Activated CD8-positive, alpha-beta T cell treated with anti-CD3 and anti-CD28 coated beads for 36 hours (primary cell): ENCODE measurements around the gene TTYH3. TPM values are rescaled to one million over a fixed set of nuclear protein-coding genes. Genes with fewer than 3 reads are reported as not detected.

Experiments
- ATAC-seq: fragments of 200-7000 bp; cut with Tn5 transposase; one replicate; pipeline ENCODE4 v1.10.0; 2021; ENCODE audit warnings: mild to moderate bottlenecking, moderate library complexity
- CTCF ChIA-PET: fragments of 350-600 bp; sonication (Branson Sonifier 250); formaldehyde crosslinking; loops from one replicate; lab custom pipeline; 2021; ENCODE audit warnings: antibody characterized with exemption; lab: Charles Lee
- POLR2A ChIA-PET: fragments of 350-600 bp; sonication (Branson Sonifier 250); formaldehyde crosslinking; loops from one replicate; lab custom pipeline; 2021; ENCODE audit warnings: antibody characterized with exemption; lab: Charles Lee
- DNase-seq: peaks from one replicate; pipeline ENCODE4 v3.0.0-alpha.2; 2020
- H3K27ac Mint-ChIP-seq: one replicate; pipeline ENCODE4 v1.8.0; 2021; ENCODE audit warnings: mild to moderate bottlenecking, mixed read lengths
- H3K27me3 Mint-ChIP-seq: one replicate; pipeline ENCODE4 v1.8.0; 2021; ENCODE audit warnings: mixed read lengths
- H3K36me3 Mint-ChIP-seq: one replicate; pipeline ENCODE4 v1.8.0; 2021; ENCODE audit warnings: low read depth, mixed read lengths
- H3K4me1 Mint-ChIP-seq: one replicate; pipeline ENCODE4 v1.8.0; 2021; ENCODE audit warnings: low read depth, mixed read lengths
- H3K4me3 Mint-ChIP-seq: one replicate; pipeline ENCODE4 v1.8.0; 2021; ENCODE audit warnings: mild to moderate bottlenecking, moderate library complexity, mixed read lengths
- H3K9me3 Mint-ChIP-seq: one replicate; pipeline ENCODE4 v1.8.0; 2021; ENCODE audit warnings: mixed read lengths
- CTCF ChIP-seq: fragments of 200-600 bp; IDR thresholded peaks from one replicate; pipeline ENCODE4 v1.8.0; 2022; ENCODE audit warnings: antibody characterized with exemption, mild to moderate bottlenecking
- intact Hi-C: fragments of 100-400 bp; cut with micrococcal nuclease; formaldehyde crosslinking; loops from one replicate; pipeline ENCODE4 v1.10.0; 2022
- total RNA-seq, 2 experiments: library from RNA; stranded (reverse); gene quantifications; one replicate each; pipeline ENCODE4 v1.2.3, GENCODE V29; 2021

The TTYH3 gene
- total RNA-seq, 2 experiments from 2014 or later, result 30.3 to 32.3 TPM

DNA sequence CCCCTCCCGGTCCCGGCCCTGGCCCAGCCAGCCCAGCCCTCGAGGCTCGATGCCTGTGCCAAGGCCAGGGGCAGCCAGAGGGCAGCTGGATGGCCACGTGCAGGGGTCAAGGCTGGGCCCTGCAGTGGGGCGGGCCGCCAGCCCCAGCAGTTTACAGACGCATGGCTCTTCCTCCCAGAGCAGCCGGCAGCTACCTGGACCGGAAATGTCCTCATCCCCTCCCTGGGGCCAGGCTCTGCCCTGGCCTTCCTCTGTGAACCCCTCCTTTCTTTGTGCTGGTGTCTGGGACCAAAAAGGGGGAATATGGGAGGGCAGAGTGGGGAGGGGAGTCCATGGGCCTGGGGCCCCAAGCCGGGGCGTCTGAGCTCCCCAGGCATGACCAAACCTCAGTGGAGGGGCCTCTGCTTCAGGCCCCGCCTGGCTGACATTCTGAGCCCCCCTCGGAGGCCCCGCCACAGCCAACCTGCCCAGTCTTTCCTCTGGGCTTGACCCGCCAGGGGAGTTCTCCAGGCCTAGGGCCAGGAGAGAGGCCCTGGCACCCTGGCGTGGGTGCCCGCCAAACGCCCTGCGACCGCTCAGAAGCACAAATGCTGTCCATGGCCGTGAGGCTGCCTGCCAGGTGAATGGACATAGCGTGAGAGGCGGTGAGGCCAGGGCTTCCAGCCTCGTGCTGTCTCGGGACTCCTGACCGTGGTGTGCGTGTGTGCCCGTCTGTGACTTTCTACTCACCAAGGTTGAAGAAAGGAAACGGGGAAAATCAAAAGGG, 31.5 kb downstream of the TTYH3 start:
- Mint-ChIP-seq H3K27me3 (peaks cover 3% of the 10 kb centered on the region), H3K9me3 (no peaks in the 10 kb centered on the region), H3K27ac (no peak overlapping the region), H3K4me3 (no peak overlapping the region), H3K4me1 (peaks cover 2% of the 10 kb centered on the region), H3K36me3 (no peaks in the 10 kb centered on the region)
- DNase-seq (no peak), ATAC-seq (no peak)
- ChIA-PET POLR2A (no interaction called here), CTCF (no interaction called here)
- no peak for TF ChIP-seq CTCF
- intact Hi-C loops, result no loop called here

DNA sequence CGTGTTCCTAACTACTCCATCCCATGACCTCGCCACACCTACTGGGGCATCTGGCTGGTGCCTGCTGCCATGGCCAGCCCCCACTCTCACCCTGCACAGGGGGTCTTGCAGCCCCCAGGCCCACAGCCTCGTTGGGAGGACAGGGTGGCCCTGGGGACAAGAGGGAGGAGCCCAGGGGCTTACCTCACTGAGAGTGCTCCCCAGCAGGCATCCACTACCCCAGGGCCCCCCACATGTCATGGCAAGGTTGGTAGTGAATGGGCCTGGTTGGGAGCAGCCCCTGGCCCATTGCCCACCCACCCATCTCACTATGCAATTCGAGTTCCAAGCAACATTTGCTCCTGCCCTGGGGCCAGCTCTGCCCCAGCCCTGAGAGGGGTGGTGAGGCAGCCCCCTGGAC, 32.2 kb downstream of the TTYH3 start:
- no peak for TF ChIP-seq CTCF
- ATAC-seq, result no peak
- Mint-ChIP-seq H3K4me3 (no peak overlapping the region), H3K36me3 (no peaks in the 10 kb centered on the region), H3K27ac (no peak overlapping the region), H3K9me3 (no peaks in the 10 kb centered on the region), H3K27me3 (peaks cover 3% of the 10 kb centered on the region), H3K4me1 (peaks cover 2% of the 10 kb centered on the region)
- ChIA-PET POLR2A (no interaction called here), CTCF (interaction anchor here (11.9 kb wide), 1 partner anchor 49 kb away, joined by 249 read pairs; no protein-coding TSS in a partner anchor)
- intact Hi-C loops, result no loop called here
- no peak for DNase-seq

DNA sequence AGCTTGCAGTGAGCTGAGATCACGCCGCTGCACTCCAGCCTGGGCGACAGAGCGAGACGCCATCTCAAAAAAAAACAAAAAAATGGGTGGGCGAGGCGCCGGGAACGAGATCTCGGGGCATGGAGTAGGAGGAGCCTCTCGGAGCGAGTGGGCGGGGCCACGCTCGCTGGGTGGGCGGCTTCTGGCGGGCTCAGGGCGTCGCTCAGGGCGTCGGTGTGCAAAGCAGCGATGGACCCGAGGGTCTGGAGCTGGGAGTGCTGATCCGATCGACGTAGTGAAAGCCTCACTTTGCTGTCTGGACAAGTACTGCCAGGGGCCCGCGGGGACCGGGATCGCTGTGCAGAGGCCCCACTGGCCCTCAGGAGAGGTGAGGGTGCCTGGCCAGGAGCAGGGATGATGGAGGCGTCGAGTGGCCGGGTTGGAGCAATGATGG, 33.6 kb downstream of the TTYH3 start:
- Mint-ChIP-seq H3K9me3 (no peaks in the 10 kb centered on the region), H3K27me3 (peaks cover 11% of the 10 kb centered on the region), H3K27ac (no peak overlapping the region), H3K4me3 (no peak overlapping the region), H3K4me1 (peaks cover 2% of the 10 kb centered on the region), H3K36me3 (no peaks in the 10 kb centered on the region)
- DNase-seq, result peak; percentile 22
- ATAC-seq, result no peak
- POLR2A ChIA-PET, result no interaction called here
- no peak for TF ChIP-seq CTCF
- CTCF ChIA-PET, result interaction anchor here (11.9 kb wide), 1 partner anchor 47 kb away, joined by 249 read pairs; no protein-coding TSS in a partner anchor
- intact Hi-C loops, result no loop called here

DNA sequence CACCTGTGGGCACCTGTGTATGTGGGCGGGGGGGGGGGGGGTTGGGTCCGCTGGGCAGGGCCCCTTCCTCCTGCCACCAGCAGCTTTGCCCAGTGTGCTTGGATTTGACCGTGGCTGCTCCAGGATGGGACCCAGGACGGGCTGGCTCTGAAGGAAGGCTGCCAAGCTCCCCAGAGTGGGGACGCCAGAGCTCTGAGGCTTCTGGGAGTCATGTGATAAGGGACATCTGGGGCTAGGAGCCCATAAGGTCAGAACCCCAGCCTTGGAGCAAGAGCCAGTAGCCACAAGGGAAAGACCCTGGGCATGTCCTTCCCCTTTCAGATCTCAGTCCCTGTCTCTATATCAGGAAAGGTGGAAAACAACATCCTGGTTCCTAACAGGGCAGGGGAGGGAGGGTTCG, 34.4 kb downstream of the TTYH3 start:
- ATAC-seq (no peak), DNase-seq (no peak)
- no peak overlapping the region for H3K4me3 Mint-ChIP-seq
- no peak for TF ChIP-seq CTCF
- CTCF ChIA-PET, result interaction anchor here (11.9 kb wide), 1 partner anchor 46 kb away, joined by 249 read pairs; no protein-coding TSS in a partner anchor
- POLR2A ChIA-PET, result no interaction called here
- no peaks in the 10 kb centered on the region for H3K9me3 Mint-ChIP-seq
- intact Hi-C loops, result no loop called here
- H3K36me3 Mint-ChIP-seq, result no peaks in the 10 kb centered on the region
- peaks cover 11% of the 10 kb centered on the region for H3K27me3 Mint-ChIP-seq
- no peak overlapping the region for H3K27ac Mint-ChIP-seq
- H3K4me1 Mint-ChIP-seq, result peaks cover 6% of the 10 kb centered on the region

- POLR2A ChIA-PET, result interaction anchor here (1.0 kb wide), 2 partner anchors 33 to 43 kb away, joined by 3 read pairs; no protein-coding TSS in a partner anchor
These were observed 34.9 kb downstream of the TTYH3 start for GRCh38 chr7:2666588-2667250.

More at GRCh38 chr7:2666588-2667250, 34.9 kb downstream of the TTYH3 start:
- Mint-ChIP-seq H3K4me3 (no peak overlapping the region), H3K9me3 (no peaks in the 10 kb centered on the region), H3K27me3 (peaks cover 11% of the 10 kb centered on the region), H3K36me3 (no peaks in the 10 kb centered on the region), H3K27ac (no peak overlapping the region), H3K4me1 (peaks cover 6% of the 10 kb centered on the region)
- DNase-seq (no peak), ATAC-seq (no peak)
- intact Hi-C loops, result no loop called here
- CTCF ChIA-PET, result interaction anchor here (11.9 kb wide), 1 partner anchor 46 kb away, joined by 249 read pairs; no protein-coding TSS in a partner anchor
- no peak for TF ChIP-seq CTCF
